Measurements from ENCODE around the gene SMIM43.
A peak's percentile ranks its signal among the peaks of the same experiment; 100 is the strongest.

SMIM43 gene

DNA sequence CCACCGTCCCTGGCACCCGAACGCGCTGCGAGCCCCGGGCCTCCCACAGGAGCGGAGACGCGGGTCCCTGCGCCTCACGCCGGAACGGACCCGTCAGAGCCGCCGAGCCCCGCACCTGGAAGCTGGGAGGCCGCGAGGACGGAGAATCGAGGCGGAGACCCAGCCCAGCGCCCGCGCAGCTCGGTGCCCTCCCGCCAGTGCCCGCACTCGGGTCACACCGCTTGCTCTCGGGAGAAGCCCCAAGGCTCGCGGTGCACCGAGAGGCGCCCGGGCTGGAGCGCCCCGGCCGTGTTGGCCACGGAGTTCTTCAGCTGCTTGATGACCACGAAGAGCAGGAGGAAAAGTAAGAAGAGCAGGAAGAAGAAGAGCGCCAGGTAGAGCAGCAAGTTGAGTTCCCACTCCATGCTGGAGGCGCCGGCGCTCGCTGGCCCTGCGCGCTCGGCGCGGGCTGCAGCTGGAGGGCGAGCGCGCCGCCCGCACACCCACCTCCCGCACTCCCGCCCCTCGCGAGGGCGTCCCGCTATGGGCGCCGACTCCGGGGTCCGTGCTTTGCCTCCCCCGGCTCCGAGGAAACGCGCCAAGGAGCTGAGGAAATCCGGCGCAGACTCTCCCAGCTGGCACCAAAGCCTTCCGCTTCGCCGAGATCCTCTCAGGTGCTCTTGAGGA lies at the start of gene SMIM43:
SMIM43 (minus strand) TSS at position 463 of the 666 bp plus-strand sequence; CDS start at position 404, 59 bp downstream.
- no peak for DNase-seq

DNA sequence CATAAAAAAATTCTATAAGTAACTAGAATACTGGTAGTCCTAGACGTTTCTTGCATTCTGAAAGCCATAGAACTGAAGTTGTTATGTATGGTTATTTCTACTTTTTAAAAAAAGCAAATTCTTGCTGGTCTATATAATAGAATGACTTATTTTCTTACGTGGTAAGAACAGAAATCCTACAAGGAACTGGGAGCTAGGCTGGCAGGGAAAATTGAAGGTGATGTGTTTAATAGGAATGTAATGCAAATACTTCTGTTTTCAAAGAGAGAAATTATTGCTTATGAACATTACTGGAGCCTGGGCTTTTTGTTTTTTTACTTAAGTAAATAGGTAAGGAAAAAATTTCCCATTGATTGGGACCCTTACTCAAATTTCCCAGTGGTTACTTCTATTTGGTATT lies 49.8 kb upstream of the SMIM43 start:
- DNase-seq = no peak

DNA sequence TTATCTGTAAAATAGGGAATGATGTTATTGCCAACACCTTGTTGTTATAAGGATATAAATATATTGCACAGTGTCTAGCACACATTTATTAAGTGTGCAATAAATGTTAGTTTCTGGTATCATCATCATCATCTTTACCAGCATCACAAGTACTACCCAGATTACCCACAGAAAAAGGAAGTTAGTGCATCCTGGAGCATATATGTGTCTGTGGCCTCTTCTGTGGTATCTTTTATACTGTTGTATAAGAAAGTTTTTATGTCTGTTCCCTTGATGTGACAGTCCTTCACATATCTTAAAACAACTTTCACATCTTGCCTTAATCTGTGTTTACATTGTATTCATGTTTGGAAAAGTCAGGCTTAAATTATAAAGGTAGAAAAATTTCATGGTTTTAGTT lies 46.2 kb upstream of the SMIM43 start:
- no peak for DNase-seq

DNA sequence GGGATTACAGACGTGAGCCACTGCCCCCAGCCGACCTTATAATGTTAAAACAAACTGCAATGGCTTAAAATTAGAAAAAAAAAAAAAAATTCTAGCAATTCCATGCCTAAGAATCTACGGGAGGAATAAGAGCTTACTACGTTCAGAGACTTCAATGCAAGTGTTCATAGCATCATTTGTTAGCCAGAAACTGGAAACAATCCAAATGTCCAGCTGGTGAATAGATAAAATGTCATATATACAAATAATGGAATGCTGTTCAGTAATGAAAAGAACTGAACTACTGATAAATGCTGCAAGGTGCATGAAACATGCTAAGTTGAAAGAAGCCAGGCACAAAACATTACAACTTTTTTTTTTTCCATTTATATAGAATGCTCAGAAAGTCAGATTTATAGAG lies 41.4 kb upstream of the SMIM43 start:
- DNase-seq = no peak

DNA sequence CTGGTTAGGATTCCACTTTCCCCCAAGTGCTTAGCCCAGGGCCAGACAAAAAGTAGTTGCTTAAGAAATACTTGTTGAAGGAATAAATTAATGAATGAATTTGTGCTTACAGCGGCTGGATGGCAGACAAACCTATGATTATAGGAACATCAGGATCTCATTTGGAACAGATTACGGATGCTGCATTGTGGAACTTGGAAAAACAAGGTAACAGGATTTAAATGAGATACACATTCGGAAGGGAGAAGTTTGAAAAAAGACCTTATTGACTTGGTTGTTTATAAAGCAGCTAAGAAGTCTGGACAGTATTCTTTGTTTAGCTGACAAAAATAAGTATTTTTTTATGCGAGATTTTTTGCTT lies 36.7 kb upstream of the SMIM43 start:
- no peak for DNase-seq

DNA sequence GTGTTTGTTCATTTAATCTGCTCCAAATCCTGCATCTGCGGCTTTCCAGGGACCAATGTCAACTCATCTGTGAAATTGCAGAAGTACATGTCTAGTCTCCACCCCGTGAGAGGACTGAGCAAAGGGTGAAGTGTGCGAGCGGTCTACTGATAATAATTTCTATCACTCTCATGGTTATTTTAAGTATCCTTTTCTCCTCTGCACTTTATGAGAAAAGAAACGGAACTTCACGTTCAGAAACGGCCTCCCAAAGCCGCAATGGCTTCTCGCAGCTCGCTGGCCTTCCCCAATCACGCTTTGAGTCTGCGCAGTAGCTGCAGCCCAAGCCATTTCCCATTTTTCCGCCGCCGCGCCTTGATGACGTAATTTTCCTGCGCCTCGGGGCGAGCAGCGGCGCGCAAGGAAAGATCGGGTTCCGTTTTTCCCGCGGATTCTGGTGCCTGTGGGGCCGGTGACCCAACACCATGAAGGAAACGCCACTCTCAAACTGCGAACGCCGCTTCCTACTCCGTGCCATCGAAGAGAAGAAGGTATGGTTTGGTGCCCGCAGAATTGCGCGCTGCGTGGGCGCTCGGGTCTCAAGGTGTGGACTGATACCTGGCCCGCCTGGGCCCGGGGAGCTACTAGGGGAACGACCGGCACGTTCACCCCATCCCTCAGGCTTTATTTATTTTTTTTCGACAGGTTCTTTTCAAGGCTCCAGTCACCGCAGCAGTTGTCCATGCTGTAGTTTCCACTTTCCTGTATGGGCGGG lies 36.2 kb upstream of the SMIM43 start, which contains the start of gene EXOSC9:
EXOSC9 (plus strand) TSS at position 363 of the 754 bp plus-strand sequence; CDS start at position 465, 102 bp downstream.
- DNase-seq = peak; percentile 20

DNA sequence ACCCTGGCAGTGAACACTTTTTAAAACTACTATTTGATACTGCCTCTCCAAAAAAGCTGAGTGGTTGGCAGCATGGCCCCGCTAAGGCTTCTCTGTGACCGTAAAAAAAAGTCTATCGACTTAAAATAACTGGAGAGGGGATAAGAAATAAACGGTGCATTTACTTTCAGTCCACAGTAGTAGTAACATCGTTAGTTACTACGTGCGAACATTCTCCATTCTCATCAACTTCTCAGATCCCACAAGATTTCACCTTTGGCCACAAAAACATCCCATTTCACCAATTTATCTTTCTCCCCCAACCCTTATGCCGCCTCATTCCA lies 35.6 kb upstream of the SMIM43 start:
- DNase-seq = no peak

DNA sequence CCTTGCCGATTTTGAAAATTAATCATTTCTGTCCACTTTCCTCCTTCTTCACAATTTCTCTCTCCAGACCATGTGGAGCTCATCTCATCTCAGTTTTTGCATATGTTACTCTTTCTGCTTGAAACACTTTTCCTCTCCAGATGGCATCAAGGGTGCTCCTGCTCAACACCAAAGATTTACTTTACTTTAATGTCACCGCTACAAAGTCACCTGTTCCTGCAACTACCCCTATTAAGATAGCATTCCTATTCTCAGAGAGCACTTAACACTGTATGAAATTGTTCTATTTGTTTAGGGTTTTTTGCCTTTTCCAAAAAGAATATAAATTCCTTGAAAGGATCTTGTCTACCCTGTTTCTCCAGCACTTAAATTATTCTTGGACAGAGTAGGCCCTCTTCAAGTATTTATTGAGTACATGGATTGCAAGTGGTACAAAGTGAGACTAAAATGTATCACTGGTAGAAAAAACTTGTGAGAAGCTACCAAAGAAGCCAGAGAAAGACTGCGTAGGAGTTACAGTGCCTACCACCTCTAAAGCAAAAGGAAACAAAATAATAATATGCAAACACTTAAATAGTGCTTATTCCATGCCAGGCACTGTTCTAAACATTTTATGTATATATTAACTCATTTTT lies 35.0 kb upstream of the SMIM43 start:
- DNase-seq = no peak

DNA sequence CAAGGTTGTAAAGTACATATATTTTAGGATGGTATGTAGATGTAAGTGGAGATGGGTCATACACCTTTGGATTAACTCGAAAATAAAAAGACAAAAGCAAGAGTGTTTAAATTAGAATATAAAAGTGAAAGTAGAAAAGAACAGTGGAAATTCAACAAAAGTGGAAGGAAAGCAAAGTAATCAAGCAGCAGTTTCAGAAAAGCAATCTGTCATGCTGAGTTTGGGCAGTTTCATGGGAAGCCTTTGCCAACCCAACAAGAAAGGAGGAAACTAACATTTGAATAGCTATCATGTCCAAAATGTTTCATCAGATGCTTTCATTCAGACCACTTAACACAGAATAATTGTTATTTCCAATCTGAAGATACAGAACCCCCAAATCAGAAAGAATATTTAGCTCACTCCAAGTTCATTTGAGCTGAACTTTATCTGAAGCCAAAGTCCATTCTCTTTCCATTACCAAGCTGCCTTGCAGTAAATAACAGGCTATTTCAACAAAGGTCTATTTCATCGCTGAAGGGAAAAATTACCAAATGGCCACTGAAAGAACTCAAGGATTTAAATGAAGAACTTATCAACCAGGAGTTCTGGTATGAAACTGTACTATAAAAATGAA lies 34.4 kb upstream of the SMIM43 start:
- DNase-seq = no peak

DNA sequence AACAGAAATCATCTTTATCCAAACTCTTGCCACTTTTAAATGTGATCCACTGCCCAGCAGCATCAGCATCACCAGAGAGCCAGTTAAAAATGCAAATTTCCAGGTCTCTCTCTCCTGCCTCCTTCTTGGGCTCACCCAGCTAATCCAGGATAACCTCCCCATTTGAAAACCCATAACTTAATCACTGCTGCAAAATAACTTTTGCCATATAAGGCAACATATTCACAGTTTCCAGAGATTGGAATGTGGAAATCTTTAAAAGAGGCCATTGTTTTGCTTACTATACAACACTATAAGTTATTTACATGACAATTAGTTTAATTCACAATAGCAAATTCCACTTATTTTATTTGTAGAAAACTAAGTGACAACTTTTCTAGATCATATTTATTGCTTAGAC lies 31.3 kb upstream of the SMIM43 start:
- no peak for DNase-seq

DNA sequence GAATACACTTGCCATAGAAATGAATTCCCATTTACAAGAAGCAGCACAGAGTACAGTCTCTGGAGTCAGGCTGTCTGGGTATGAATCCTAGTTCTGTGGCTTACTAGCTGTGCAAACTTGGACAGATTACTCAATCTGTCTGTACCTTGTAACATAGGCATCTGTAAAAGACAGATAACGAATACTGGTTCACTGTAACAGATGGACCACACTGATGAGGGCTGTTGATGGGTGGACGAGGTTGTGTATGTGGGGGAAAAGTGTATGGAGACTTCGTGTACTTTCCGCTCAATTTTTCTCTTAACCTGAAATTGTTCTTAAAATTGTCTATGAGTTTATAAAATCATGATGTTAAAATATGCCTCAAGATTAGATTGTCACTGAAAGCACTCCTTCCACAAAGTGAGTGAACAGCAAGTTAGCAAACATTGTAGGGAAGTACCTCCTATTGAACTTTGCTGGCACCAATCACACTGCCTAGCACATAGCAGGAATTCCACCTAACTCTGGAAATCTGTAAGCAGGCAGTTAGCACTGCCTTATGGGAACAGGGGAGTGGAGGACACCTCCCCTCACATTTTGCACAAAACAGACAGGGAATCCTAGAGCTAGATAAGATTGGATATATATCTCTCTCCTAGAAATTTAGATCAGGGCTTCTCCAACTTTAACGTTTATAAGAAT lies 29.7 kb upstream of the SMIM43 start:
- DNase-seq = no peak

DNA sequence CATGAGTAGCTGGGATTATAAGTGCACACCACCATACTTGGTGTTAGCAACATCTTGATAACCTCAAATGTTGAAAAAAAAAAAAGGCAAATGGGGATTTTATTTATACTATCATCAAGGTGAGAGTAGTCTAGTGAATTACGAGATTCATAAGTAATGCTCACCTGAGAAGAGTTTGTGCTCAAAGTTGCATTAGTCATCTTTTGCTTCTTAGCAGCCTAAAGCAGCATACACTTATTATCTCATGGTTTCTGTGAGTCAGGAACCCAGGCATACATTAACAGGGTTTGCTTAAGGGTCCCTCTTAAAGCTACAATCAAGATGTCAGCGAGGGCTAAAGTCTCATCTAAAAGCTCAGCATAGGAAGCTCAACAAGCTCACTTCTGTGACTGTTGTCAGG lies 28.0 kb upstream of the SMIM43 start:
- no peak for DNase-seq

DNA sequence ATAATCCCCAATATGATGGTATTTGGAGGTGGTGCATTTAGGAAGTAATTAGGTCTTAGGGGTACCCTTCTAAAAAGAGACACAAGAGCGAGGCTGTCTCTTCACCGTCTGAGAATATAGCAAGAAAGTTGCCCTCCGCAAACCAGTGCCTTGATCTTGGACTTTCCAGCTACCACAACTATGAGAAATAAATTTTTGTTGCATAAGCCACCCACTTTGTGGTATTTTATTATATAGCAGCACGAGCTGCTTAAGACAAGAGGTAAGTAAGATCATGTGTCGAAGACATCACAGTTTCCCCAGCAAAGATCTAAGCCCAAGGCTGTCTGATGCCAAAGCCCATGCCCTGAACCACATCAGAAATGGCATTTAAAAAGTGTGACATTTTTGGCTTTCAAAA lies 26.5 kb upstream of the SMIM43 start:
- no peak for DNase-seq

DNA sequence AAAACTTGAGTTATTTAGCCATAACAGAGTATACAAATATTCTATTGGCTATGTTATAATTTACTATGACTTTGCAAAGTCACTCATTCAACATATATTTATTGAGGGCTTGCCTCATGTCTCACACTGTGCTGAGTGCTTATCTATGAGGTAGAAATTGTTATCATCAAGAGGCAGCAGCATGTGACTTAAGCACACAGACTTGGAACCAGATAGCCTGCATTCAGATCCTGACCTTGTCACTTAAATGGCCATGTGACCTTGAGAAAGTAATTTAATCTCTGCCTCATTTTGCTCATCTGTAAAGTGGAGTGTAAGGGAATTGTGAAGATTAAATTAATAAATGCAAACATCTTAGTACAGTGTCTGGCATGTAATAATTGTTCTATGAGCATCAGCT lies 26.0 kb upstream of the SMIM43 start:
- no peak for DNase-seq

DNA sequence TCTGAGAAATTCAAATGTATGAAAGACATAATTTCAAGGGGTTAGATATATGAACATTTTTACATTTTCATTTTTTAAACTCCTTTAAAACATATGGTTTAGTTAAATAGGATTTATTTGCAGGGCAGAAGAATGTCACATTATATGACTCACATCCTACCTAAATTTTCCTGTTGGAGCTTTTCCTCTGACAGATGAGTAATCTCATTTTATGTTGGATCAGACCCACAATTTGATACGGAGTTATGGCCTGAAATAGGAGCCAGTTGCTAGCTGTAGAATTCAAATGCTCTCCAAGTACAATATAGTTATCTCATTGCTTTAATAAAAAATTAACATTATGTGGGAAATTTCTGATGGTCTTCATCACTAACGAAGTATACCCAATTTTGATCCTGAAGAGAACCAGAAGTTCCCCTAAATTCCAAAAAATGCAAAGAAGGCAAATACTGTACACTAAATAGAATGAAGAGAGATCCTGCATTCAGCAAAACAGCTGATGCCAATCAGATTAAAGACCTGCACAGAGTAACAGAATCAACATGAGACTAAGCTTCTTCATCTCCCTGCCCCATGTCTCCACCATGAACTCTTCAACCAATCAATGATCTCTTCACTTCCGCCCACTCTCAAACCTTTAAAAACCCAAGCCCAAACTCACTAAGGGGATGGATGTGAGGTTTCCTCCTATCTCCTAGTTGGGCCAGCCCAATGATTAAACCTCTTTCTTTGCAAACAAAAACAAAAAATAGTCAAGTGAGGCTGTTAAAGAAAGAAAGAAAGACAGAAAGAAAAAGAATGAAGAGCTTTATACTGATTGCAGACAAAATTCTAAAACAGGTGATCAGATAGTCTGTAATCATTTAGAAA lies 25.2 kb upstream of the SMIM43 start:
- DNase-seq = no peak

DNA sequence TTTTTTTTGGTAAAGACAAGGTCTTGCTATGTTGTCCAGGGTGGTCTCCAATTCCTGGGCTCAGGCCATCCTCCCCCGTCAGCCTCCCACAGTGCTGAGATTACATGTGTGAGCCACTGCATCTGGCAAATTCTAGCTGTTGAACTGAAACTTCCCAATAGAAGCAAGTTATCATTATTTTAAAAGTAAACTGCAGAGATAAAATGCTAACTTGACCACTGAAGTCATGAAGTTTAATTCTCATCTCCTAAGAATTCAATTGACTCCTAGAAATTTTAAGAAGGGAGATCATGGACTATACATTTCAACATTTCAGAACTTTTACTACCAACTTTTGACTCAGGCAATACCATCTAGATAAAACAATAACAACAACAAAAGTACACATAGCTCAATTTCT lies 24.5 kb upstream of the SMIM43 start:
- no peak for DNase-seq

DNA sequence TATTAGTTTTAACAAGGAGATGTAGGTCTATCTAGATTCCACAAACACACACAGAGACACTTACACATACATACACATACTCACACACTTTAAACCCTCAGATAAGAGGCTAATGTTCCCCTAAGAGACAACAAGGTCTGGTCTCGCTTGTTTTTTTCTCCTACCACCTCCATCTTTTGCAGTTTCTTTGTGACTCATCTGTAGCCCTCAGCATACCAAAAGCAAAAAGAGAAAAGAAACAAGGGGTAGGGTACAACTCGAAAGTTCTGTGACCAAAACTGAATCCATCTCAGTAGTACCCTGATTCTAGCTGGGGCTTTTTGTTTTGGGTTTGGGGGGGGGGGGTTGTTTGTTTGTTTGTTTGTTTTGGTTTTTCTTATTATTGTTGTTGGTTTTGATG lies 23.9 kb upstream of the SMIM43 start:
- no peak for DNase-seq

DNA sequence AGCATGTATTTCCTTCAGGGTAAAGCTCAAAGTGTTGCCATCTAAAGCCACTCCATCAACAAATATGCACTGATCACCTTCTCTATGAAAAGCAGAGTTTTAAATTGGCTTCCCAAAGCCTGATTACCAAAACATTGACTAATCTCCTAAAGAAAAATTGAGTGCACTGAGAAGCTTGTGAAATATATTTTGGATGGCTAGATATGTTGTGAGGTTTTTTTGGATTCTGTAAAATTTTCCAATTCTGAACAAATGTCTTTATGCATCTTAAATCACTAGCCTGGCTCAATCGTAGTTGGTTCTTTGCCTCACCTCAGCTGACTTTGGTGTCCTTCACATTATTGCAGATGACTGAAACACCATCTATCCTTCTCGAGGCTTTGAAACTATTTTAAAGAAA lies 21.3 kb upstream of the SMIM43 start:
- no peak for DNase-seq

DNA sequence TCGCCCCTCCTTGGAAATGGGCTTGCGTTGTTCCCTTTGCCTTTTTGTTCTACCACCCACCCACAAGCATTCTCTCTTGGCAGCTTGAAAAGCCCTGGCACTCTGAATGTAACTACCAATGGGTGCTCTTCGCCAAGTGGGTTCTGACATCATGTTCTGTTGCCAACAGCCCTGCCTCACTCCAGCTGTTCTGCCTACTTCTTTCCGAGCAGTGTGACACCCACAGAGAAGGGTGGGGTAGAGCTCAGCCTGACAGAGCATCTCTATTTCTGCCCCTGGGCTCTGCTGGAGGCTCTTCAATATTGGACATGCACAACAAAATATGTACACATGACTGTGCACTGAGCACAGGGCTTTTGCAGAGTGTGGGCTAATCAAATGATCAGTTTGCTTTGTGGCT lies 20.5 kb upstream of the SMIM43 start:
- no peak for DNase-seq

DNA sequence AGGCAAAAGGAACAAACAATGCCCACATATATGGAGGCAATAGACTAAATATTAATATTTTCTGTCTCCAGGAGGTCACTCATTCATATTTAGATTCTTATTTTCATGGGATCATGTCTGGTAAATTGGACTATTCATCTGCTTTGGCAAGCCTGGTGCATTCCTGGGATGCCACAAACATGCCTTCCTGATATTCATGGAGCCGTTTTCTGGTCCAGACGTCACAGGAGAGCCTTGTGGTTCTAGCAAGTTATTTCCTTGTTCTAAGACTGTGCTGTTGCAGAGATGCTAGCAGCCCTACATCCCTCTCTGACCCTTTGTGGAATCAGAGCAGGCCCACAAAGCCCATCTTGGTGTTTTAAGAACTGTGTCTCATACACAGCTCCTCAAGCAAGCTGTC lies 20.0 kb upstream of the SMIM43 start:
- DNase-seq = no peak

DNA sequence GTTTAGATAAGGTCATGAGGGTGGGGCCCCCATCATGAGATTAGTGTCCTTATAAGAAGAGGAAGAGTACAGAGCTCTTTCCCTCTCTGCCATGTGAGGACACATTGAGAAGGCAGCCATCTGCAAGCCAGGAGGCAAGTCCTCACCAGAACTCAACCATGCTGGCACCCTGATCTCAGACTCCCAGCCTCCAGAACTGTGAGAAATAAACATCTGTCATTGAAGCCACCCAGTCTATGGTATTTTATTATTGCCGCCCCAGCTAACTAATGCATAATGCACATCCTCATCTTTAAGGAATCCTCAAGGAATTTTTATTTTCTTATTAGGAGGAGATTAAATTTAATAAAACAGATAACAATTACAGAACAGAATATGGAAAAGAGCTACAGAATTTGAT lies 19.4 kb upstream of the SMIM43 start:
- no peak for DNase-seq

DNA sequence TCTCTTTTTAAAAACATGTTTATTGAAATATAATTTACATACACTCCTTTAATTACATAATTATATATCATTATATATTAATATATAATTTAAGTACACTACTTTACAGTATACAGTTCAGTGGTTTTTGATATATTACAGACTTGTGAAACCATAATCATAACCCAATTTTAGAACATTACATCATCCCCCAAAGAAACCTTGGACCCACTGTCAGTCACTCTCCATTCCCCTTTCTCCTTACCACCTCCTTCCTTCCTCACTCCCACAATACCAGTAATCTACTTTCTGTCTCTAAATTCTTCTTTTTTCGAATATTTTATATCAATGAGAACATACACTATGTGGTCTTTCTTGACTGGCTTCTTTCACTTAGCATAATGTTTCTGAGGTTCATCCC lies 18.2 kb upstream of the SMIM43 start:
- no peak for DNase-seq
